Measurements from ENCODE around the gene PRKCZ.

DNA sequence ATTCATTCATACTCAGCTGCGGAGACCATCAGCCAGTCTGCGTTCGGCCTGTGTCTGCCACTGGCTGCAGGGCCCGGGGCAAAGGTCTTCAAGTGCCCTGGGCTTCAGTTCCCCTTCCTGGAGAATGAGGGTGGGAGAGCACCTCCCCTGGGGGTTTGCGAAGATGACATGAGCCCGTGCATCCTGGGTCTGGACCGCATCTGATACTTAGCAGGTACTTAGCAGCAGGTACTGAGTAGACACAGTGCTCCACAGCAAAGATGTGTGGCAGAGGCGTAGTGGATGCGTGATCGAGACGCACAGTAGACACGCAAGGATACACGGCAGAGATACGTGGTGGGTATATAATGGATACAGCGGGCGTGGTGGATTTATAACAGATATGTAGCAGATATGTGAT lies 51.3 kb downstream of the PRKCZ start:
- TF ChIP-seq POLR2A (IDR thresholded peaks at IDR 0.05) (no peak), POLR2AphosphoS5 (IDR thresholded peaks at IDR 0.05) (no peak)
- TF ChIP-seq, protein P1, sequence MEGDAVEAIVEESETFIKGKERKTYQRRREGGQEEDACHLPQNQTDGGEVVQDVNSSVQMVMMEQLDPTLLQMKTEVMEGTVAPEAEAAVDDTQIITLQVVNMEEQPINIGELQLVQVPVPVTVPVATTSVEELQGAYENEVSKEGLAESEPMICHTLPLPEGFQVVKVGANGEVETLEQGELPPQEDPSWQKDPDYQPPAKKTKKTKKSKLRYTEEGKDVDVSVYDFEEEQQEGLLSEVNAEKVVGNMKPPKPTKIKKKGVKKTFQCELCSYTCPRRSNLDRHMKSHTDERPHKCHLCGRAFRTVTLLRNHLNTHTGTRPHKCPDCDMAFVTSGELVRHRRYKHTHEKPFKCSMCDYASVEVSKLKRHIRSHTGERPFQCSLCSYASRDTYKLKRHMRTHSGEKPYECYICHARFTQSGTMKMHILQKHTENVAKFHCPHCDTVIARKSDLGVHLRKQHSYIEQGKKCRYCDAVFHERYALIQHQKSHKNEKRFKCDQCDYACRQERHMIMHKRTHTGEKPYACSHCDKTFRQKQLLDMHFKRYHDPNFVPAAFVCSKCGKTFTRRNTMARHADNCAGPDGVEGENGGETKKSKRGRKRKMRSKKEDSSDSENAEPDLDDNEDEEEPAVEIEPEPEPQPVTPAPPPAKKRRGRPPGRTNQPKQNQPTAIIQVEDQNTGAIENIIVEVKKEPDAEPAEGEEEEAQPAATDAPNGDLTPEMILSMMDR (IDR thresholded peaks at IDR 0.05), result no peak
